ENCODE data around the gene NCAM1.

GRCh38 chr11:113153847-113154246, 192.6 kb downstream of the NCAM1 start:
- TF ChIP-seq POLR2A (IDR thresholded peaks at IDR 0.05) (no peak), CTCF (IDR thresholded peaks at IDR 0.05) (no peak)
